Measurements from ENCODE around the gene ANKRD60.

The ANKRD60 gene

DNA sequence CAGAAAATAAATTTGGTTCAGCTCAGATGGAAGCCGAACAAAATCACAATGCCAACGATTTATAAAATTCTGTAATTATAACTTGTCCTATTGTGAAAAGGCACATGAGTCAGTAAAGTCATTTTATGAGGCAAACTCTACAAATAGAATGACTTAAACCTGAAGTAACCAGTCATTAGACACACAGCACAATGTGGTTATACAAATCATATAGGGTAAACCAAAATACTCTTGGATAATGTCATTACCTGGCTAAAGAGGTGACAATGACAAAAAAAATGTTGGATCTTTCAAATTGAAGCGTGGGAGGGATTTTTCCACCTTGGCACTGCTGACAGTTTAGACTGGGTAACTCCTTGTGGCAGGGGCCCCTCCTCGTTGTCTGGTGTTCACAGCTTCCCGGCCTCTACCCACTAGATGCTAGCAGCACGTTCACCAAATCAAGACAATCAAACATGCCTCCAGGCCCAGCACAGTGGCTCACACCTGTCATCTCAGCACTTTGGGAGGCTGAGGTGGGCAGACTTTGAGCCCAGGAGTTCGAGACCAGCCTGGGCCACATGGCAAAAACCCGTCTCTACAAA, 5.0 kb downstream of the ANKRD60 start:
- no peak for DNase-seq (ENCODE audit: low read depth)

GRCh38 chr20:58222446-58222845, 6.0 kb downstream of the ANKRD60 start:
- no peak for DNase-seq (ENCODE audit: low read depth)

GRCh38 chr20:58219342-58219700, 9.1 kb downstream of the ANKRD60 start:
- DNase-seq (ENCODE audit: low read depth): peak; percentile 85

- DNase-seq (ENCODE audit: low read depth): no peak
Observed at GRCh38 chr20:58218665-58219341, 9.7 kb downstream of the ANKRD60 start.

- DNase-seq (ENCODE audit: low read depth): peak; percentile 39
Observed at GRCh38 chr20:58216334-58216733, 12.1 kb downstream of the ANKRD60 start.

- no peak for DNase-seq (ENCODE audit: low read depth)
Observed at GRCh38 chr20:58215116-58215515, 13.3 kb downstream of the ANKRD60 start.

DNA sequence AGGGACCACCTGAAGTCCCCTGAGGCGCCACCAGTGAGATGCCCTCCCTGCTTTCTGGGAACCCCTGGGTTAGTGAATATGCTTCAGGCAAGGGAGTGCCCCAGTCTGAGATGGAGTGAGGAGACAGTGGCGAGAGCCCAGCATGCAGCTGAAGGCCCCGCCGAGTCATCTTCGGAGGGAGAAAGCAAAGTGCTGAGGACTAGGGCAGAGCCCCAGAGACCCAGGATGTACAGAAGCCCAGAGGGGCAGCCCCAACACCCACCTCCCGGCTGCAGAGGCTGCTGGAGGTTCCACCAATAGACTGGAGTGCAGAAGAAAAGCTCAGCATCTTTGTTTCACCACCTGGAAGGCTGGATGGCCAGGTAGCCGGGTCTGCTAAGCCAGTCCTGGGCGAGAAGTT, 14.1 kb downstream of the ANKRD60 start:
- DNase-seq (ENCODE audit: low read depth): no peak

- no peak for DNase-seq (ENCODE audit: low read depth)
Observed at GRCh38 chr20:58213716-58214115, 14.7 kb downstream of the ANKRD60 start.

DNA sequence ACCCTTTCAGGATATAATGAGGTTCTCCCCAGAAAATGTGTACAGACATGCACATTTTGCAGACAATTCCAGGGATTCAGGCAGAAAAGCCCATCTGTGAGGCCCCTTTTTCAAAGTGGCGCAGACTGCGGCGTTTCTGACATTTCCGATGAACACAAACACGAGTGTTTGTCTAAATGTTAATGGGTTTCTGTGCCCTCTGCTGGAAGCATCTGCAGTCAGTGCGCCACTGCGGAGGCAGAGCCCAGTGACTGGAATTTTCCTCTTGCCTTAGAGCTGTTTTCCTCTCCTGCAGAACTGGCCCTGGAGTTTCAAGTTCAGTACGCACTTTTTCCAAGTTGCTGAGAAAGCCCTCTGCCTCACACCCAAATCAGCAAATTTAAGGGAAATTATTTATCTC, 15.3 kb downstream of the ANKRD60 start:
- peak; percentile 25 for DNase-seq (ENCODE audit: low read depth)

DNA sequence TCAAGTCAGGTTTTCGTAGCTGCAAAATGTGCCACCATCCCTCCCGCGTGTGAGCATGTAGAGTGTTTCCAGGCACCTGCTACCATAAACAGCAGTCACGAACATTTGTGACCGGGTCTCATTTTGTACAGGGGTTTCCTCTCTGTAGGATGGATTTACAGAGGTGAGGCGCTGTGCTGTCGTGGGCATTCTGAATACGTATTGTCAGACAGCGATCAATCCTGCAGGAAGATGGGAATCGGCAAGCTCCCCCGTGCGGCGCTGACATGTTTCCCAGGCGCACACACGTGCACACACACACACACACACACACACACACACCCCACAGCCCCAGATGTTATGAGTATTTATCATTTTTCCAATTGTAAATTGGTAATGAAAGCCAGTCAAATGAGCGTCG, 15.8 kb downstream of the ANKRD60 start:
- no peak for DNase-seq (ENCODE audit: low read depth)

DNA sequence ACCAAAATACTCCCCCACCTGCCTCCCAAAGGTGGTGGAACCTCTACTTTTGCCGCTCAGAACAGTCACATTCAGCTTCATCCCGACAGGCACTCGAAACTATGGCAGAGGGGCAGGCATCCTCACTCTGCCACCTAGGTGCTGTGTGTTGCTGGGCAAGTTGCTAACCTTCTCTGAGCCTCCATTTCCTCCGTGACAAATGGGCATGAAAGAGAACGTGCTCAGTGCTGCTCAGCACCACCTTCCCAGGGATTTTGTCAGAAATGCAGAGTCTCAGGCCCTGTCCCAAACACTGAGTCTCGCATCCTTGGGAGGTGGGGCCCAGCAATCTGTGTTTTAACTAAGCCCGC, 18.1 kb downstream of the ANKRD60 start:
- DNase-seq (ENCODE audit: low read depth): no peak

DNA sequence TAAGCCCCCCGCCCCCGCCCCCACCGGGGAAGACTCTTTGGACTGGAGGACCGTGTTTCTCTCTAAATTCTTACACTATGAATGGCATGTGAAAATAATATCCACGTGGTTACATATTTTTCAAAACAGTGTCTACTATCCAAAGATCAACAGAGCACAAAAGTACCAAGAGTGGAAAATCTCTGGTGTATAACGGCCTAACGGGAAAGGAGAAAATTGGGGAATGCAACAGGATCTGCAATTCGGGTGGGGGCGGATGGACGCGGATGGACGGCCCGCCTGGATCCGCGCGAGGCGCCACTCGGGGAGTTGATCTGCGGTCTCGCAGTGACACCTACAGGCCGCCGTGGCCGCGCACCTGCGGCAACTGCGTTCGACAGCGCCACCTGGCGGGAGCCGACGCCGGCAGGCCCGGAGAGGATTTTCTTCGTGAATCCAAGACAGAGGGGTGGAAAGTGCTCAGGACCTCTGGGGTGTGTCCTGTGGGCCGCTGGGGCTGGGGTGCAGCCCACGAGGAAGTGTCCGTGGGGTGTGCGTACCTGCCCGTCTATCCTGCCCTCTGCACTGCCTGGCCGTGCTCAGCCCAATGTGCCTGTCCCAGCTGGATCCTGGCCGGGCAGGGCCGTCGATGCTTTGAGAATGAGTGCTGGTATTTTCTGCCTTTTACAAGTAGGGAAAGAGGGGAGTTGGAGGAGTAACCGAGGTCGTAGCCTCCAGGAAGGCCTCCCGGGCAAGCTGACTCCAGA, 18.6 kb downstream of the ANKRD60 start:
- peak; percentile 66 for DNase-seq (ENCODE audit: low read depth)

GRCh38 chr20:58208944-58209343, 19.5 kb downstream of the ANKRD60 start:
- DNase-seq (ENCODE audit: low read depth): no peak

DNA sequence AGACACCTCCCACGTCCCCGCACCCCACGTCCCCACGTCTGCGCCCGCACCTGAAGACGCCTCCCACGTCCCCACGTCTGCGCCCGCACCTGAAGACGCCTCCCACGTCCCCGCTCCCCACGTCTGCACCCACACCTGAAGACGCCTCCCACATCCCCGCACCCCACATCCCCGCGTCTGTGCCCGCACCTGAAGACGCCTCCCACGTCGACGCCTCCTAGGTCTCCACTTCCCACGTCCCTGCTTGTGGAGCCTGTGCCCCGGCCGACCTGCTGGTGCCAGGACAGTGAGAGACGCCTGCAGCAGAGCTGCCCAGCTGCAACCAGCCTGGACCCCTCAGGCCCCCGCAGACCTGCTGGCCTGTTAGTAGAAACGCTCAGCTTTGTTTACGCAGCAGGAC, 22.6 kb downstream of the ANKRD60 start:
- DNase-seq (ENCODE audit: low read depth): no peak

GRCh38 chr20:58202044-58202443, 26.4 kb downstream of the ANKRD60 start:
- DNase-seq (ENCODE audit: low read depth): peak; percentile 25

- DNase-seq (ENCODE audit: low read depth): no peak
Observed at GRCh38 chr20:58201616-58202015, 26.8 kb downstream of the ANKRD60 start.

DNA sequence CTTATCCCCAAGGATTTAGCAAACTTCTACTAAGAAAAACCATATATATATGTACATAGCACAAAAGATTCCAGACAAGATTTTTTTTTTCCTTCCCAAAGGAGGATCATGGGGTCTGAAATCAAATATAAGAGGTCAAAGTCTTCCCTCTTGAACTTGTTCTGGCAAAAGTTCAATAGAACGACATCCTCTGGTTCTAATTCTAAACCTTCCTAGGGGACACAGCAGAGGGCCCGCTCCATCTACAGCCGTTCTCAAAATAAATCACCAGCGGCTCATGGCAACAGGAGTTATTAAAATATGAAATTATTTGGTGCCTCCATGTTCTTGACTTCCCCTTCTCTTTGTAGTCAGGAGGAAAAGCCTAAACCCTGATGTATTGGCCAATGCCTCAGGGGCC, 29.0 kb downstream of the ANKRD60 start:
- DNase-seq (ENCODE audit: low read depth): no peak

DNA sequence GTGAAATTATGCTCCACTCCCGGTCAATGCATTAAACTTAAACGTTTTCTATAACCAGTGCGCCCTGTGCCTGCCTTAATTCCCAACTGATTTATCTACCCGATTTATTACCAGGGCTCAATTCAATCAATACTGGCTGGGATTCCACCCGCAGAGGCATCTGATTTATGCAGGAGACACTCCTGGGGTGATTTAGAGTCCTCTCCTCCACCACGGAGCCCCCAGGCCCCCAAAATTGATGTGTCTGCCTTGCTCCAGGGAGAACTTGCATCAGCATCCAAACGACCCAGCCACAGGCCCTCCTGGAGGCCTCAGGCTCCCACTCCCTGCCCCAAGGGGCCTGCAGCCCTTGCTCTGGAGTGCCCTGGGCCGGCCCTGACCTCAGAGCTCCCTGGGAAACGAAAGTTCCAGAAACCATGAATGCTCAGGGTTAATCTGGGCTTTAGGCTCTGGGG, 29.5 kb downstream of the ANKRD60 start:
- DNase-seq (ENCODE audit: low read depth): no peak

- DNase-seq (ENCODE audit: low read depth): no peak
Observed at GRCh38 chr20:58198384-58198783, 30.1 kb downstream of the ANKRD60 start.

- no peak for DNase-seq (ENCODE audit: low read depth)
Observed at GRCh38 chr20:58197185-58197469, 31.3 kb downstream of the ANKRD60 start.

DNA sequence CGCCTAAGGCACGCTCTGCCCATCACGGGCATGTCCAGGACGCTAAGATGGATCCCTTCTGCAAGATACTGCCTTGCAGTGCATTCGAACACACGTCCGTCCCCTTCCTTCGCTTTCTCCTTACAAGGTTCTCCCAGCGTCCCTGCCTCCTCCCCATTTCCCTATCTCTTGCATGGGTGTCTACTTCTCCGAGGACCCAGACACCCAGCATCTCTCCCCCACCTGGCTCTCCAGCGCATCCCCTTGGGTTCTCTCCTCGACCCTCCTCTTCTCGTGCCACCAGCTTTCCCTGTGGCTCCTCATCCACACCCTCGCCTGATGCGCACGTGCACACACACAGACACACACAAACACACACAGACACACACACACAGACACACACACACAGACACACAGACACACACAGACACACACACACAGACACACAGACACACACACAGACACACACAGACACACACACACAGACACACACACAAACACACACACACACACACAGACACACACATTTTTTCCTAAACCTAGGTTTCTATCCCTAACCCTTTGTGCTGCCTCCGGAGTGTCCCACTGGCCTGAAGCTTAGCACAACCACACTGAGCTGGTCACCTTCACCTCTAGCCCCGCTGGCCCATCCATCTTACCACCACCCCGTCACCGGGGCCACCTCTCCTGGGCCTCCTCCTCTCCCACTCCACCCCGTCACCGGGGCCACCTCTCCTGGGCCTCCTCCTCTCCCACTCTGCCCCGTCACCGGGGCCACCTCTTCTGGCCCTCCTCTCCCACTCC, 31.9 kb downstream of the ANKRD60 start:
- no peak for DNase-seq (ENCODE audit: low read depth)

- no peak for DNase-seq (ENCODE audit: low read depth)
Observed at GRCh38 chr20:58195047-58195446, 33.4 kb downstream of the ANKRD60 start.
